Measurements from ENCODE around the gene HNRNPL. TPM values are rescaled to one million over a fixed set of nuclear protein-coding genes. Genes with fewer than 3 reads are reported as not detected.
"Not testable (repeated sequence)": the region's sequence is repeated elsewhere in the genome, so short reads cannot be mapped to it uniquely, and the experiment has no call there.

Gene HNRNPL
- total RNA-seq, 1 experiment from 2014 or later, result 434 TPM

DNA sequence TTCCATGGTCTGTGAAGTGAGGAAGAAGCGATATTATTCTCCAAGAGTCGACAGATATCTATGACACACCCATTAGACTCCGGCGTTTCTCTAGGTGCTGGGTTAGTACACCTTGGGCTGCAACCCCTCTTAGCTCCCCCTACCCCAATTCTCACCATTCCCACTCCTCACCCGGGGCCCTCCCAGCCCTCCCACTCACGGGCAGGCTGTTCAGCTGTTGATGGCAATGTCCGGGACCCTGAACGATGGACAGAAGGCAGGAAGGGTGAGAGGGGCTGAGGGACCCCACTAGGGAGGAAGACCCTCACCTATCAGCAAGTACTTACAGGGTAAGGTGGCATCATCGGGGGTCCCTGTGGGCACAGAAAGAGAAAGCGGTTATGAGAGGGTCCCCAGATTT, 46.2 kb downstream of the HNRNPL start:
- DNase-seq (ENCODE audit: low spot score), result no peak

DNA sequence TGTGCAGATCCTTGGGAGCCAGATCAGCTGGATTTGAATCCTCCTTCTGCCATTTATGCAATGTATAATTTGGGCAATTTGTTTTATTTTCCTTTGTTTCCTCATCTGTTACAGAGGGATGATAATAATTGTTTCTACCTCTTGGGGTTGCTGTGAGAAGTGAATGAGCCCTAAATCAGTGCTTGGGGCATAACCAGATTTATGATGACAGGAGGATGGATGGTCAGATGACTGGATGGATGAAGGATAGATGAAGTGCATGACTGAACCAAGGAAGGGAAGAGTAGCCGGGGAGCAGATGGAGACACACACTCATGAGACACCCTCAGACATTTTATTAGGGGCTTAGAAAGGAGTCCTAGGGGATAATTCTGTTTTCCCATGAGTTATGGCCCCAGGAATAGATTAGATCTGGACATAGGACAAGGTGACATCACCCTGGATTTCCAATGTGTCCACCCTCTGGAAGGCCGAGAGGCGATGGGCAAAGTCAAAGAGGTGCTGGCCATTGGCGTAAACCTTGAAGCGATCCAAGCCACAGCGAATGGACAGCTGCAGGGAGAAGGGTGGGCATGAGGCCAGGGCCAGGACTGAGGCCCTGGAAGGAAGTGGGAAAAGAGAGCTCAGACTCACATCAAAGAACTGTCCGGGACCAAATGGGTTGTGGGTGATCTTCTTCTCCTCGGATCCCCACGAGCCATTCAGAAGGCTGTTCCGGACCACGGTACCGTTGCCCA, 48.3 kb downstream of the HNRNPL start:
- DNase-seq (ENCODE audit: low spot score), result no peak

- DNase-seq (ENCODE audit: low spot score), result no peak
Measured at GRCh38 chr19:38800577-38801347, 49.0 kb downstream of the HNRNPL start.

GRCh38 chr19:38799104-38799503, 50.7 kb downstream of the HNRNPL start:
- no peak for DNase-seq (ENCODE audit: low spot score)

GRCh38 chr19:38797781-38798180, 52.0 kb downstream of the HNRNPL start:
- not testable (repeated sequence) for DNase-seq (ENCODE audit: low spot score)

- no peak for DNase-seq (ENCODE audit: low spot score)
Measured at GRCh38 chr19:38796154-38796553, 53.6 kb downstream of the HNRNPL start.

- no peak for DNase-seq (ENCODE audit: low spot score)
Measured at GRCh38 chr19:38795549-38795948, 54.2 kb downstream of the HNRNPL start.

DNA sequence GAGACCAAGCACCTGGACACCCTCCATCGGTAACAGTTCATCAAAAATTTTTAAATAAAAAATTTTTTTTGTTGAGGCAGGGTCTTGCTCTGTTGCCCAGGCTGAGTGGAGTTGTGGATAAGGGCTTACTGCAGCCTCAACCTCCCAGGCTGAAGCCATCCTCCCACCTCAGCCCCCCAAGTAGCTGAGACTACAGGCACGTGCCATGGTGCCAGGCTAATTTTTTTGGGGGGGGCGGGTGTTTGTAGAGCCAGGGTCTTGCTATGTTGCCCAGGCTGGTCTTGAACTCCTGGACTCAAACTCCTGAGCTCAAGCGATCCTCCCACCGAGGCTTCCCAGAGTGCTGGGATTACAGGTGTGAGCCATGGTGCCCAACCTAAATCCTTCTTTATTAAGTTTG, 56.1 kb downstream of the HNRNPL start:
- DNase-seq (ENCODE audit: low spot score), result no peak

DNA sequence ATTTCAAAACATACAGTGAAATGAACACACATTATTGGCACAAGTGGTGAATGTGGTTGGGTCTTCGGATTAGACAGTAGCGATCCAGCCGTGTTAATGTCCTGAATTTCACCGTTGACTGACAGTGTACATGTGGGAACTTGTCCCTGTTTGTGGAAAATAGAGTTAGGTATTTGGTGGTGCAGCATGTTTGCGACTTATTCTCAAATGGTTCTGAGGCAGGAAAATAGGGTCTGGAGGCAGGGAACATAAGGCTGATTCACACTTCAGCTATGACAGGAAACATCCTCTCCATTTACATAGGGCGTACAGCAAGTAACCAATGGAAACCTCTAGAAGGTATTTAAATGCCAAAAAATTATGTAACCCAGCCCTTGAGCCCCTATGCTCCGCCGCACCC, 56.6 kb downstream of the HNRNPL start:
- peak; percentile 49 for DNase-seq (ENCODE audit: low spot score)

DNA sequence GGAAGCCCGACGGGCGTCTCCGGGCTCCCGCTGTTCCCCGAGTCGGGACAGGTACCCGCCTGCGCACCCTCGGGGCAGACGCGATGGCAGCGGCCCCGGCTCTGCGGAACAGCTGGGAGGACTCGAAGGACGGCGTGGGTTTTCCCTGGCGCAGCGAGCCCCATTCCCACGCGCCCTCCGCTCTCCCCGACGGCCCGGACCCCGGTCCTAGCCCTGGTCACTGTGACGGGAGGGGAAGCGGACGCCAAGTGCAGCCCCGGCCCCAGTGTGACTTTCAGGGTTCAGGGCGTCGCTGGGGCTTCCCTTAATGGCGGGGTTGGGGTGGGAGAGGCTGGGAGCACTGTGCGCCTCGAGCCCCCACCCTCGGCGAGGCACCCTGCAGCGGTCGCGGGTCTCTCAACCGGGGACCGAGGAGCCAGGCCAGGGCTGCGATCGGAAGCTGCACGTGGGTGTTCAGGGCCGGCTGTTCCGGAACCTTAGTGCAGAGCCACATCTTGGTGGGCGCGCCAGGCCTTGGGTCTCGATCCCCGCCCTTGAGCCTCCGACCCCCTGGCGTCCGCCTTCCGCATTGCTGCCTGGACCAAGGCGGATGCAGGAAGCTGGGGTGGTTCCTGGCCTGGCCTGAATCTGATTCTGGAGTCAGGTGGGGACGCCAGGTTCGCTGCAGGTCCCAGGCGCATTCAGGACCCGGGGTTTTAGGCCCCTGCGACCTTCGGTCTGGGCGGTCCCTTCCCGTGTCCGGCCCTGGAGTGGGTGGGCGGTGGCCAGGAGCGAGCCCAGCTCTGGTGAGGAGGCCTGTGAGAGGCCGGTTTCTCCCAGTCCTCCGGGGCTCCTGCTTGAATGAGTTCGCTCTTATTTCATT, 57.3 kb downstream of the HNRNPL start:
- DNase-seq (ENCODE audit: low spot score), result peak; percentile 83

DNA sequence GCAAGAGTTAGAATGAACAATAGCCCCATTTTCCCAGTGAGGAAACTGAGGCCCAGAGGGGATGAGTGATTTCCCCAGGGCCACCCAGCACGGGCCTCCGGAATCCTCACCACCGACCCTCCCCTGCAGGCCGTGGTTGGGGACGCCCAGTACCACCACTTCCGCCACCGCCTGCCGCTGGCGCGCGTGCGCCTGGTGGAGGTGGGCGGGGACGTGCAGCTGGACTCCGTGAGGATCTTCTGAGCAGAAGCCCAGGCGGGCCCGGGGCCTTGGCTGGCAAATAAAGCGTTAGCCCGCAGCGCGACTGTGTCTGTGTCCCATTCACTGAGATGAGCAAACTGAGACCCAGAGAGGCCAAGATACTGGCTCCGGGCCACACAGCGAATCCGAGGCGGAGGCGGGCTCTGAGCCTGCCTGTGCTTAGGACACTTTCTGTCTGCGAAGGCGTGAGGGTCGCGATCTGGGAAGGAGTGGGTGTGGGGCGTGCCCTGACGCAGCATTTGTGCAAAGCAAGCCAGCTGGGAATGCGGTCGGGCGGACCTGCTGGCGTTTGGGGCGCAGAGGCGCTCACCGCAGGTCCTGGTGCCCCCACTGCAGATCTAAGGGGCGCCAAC, 58.2 kb downstream of the HNRNPL start:
- DNase-seq (ENCODE audit: low spot score), result not testable (repeated sequence)

DNA sequence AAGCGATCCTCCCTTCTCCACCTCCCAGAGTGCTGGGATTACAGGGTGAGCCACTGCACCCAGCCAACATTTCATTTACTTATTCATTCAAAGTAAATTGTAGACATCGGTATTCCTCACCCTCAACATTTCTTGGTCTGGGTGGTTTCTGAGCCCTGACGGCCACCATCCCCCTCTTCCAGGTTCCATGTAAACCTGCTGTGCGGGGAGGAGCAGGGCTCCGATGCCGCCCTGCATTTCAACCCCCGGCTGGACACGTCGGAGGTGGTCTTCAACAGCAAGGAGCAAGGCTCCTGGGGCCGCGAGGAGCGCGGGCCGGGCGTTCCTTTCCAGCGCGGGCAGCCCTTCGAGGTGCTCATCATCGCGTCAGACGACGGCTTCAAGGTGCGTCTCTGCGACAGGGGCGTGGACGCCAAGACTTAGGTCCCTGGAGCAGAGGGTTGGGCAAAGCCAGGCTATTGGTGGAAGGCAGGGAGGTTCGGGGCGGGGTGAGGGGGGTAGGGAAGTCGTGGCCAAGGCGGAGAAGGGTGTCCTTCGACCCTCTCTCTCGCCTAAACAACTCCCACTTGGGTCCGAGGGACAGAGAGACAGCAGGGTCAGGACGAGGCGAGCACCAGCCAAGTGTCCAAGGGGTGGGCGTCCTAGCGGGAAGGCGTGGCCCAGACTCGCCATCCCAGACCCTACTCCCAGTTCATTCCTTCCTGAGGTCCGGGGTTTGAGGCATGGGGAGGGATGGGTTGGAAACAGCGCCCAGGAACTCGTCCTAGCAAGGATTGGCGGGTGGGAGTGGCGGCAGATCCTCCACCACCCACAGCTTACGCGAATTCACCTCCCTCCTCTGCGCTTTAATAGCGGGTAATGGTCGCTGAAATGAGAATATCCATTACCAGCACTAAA, 59.0 kb downstream of the HNRNPL start:
- DNase-seq (ENCODE audit: low spot score), result not testable (repeated sequence)

DNA sequence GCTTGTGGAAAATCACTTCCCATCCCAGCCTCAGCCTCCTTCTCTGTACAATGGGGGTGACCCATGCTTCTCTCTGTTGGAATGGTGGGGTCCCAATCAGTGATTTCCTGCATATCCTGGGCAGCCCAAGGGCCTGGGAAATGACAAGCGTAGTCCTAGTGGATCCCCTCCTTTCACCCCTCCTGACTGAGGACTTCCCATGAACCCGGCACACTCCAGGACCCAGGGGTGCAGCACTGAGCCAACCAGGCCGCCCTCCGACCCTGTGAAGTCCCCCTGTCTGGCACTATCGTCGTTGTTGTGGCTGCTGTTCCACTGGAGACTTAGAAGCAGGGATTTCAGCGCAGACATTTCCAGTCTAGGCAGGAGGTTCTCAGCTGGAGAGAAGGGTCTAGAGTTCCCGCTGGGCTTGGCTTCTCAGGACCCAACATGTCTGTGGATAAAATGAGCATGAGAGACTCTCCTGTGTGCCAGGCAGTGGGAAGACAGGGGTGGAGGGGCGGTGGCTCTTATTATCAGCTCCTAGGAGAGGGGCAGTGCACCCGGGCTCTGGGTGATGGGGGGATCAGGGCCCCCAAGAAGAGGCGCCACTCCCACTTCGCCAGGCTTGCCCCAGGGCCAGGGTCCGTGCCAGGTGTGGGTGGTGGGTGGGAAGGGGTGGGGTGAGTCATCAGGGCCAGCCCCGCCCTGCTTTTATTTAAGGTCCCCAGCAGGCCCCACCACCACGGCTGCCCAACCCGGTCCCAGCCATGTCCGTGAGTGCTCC, 61.1 kb downstream of the HNRNPL start, which contains the start of gene LGALS7B:
Gene LGALS7B, plus strand, starts transcription at position 723 of the 766 bp plus-strand sequence. Its CDS starts 27 bp downstream, at position 750.
- DNase-seq (ENCODE audit: low spot score), result no peak

- DNase-seq (ENCODE audit: low spot score), result no peak
Measured at GRCh38 chr19:38786572-38787265, 63.1 kb downstream of the HNRNPL start.

Small RNA genes within 50 kb of the gene (small RNA-seq; reads per million reads assigned to genes)
- not detected for gene RNU6-140P

Other genes with a start within 250 kb of the HNRNPL start
- gene MAP4K1, start 232.0 kb downstream of the HNRNPL start, total RNA-seq (2014; rRNA removed; shearing (Covaris generic)), result 0.36 TPM in 1 of 2 replicates, not detected in the other
- gene EIF3K, start 230.8 kb downstream of the HNRNPL start, total RNA-seq (2014; rRNA removed; shearing (Covaris generic)), result 724 and 815 TPM in 2 replicates
- 1,009 and 1,083 TPM in 2 replicates for gene ACTN4, start 202.3 kb downstream of the HNRNPL start, total RNA-seq (2014; rRNA removed; shearing (Covaris generic))
- gene CAPN12, start 105.5 kb downstream of the HNRNPL start, total RNA-seq (2014; rRNA removed; shearing (Covaris generic)), result 50.6 and 53.9 TPM in 2 replicates
- gene LGALS7, start 76.5 kb downstream of the HNRNPL start, total RNA-seq (2014; rRNA removed; shearing (Covaris generic)), result 1.5 TPM in 1 of 2 replicates, not detected in the other
- 6.0 TPM in 1 of 2 replicates, not detected in the other for gene LGALS7B, start 60.8 kb downstream of the HNRNPL start, total RNA-seq (2014; rRNA removed; shearing (Covaris generic))
- 959 and 1,005 TPM in 2 replicates for gene LGALS4, start 37.0 kb downstream of the HNRNPL start, total RNA-seq (2014; rRNA removed; shearing (Covaris generic))
- 252 and 285 TPM in 2 replicates for gene ECH1, start 18.2 kb downstream of the HNRNPL start, total RNA-seq (2014; rRNA removed; shearing (Covaris generic))
- 8.6 and 13.1 TPM in 2 replicates for gene RINL, start 28.3 kb upstream of the HNRNPL start, total RNA-seq (2014; rRNA removed; shearing (Covaris generic))
- 69.8 and 86.7 TPM in 2 replicates for gene SIRT2, start 49.6 kb upstream of the HNRNPL start, total RNA-seq (2014; rRNA removed; shearing (Covaris generic))
- gene NFKBIB, start 50.0 kb upstream of the HNRNPL start, total RNA-seq (2014; rRNA removed; shearing (Covaris generic)), result 101 and 106 TPM in 2 replicates
- gene CCER2, start 62.2 kb upstream of the HNRNPL start, total RNA-seq (2014; rRNA removed; shearing (Covaris generic)), result 0.16 TPM in 1 of 2 replicates, not detected in the other
- gene SARS2, start 80.8 kb upstream of the HNRNPL start, total RNA-seq (2014; rRNA removed; shearing (Covaris generic)), result 100 and 110 TPM in 2 replicates
- gene MRPS12, start 81.0 kb upstream of the HNRNPL start, total RNA-seq (2014; rRNA removed; shearing (Covaris generic)), result 350 and 367 TPM in 2 replicates
- not detected in 2 replicates for gene FBXO17, start 125.8 kb upstream of the HNRNPL start, total RNA-seq (2014; rRNA removed; shearing (Covaris generic))
- gene FBXO27, start 182.6 kb upstream of the HNRNPL start, total RNA-seq (2014; rRNA removed; shearing (Covaris generic)), result not detected in 2 replicates
- not detected in 2 replicates for gene ACP7, start 234.4 kb upstream of the HNRNPL start, total RNA-seq (2014; rRNA removed; shearing (Covaris generic))